Keratinocyte (primary cell): ENCODE results near the gene PRRT2.

ENCODE experiments used
- EZH2 ChIP-seq: IDR thresholded peaks from one replicate; pipeline ENCODE4 v1.6.1; 2012; ENCODE audit warnings: inconsistent platforms, mild to moderate bottlenecking, low read length, moderate library complexity
- TF ChIP-seq, protein P1 (sequence below), 3 experiments: IDR thresholded peaks in 1 of 3; conservative IDR thresholded peaks in 1 of 3; optimal IDR thresholded peaks in 1 of 3; 2 replicates in 2 of 3; 3 replicates in 1 of 3; pipeline versions ENCODE3 to v1.5.1; 2011; ENCODE audit warnings: low read length in 3 of 3, mild to moderate bottlenecking in 3 of 3, moderate library complexity in 2 of 3, control low read depth in 1 of 3, inconsistent platforms in 1 of 3; ENCODE audit not compliant: insufficient read depth in 2 of 3; ENCODE audit errors: extremely low read depth in 1 of 3

DNA sequence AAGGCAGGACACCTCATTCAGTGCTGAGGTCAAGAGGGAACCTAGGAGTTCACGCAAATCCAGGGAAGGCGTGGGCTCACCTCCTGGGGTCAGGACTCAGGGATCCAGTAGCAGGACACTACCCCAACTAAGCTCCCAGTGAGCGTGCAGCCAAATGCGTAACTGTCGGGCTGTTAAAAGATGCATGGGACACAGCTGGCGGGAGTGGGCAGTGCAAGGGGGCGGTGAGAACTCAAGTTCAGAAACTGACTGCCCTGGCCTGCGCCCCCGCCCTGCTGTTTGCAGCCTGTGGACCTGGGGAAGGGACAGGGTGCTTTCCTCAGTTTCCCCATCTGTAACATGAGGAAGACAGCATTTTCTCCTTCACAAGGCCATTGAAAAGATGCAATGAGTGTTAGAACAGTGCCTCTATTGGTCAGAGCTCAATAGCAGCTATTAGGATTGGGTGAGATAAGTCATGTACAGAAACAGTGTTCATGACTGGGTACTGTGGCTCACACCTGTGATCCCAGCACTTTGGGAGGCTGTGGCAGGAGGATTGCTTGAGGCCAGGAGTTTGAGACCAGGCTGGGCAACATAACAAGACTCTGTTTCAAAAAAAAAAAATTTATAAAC lies 30.8 kb downstream of the PRRT2 start:
- no peak for TF ChIP-seq EZH2
- TF ChIP-seq, protein P1, sequence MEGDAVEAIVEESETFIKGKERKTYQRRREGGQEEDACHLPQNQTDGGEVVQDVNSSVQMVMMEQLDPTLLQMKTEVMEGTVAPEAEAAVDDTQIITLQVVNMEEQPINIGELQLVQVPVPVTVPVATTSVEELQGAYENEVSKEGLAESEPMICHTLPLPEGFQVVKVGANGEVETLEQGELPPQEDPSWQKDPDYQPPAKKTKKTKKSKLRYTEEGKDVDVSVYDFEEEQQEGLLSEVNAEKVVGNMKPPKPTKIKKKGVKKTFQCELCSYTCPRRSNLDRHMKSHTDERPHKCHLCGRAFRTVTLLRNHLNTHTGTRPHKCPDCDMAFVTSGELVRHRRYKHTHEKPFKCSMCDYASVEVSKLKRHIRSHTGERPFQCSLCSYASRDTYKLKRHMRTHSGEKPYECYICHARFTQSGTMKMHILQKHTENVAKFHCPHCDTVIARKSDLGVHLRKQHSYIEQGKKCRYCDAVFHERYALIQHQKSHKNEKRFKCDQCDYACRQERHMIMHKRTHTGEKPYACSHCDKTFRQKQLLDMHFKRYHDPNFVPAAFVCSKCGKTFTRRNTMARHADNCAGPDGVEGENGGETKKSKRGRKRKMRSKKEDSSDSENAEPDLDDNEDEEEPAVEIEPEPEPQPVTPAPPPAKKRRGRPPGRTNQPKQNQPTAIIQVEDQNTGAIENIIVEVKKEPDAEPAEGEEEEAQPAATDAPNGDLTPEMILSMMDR (optimal IDR thresholded peaks at IDR 0.05 in 1 of 3, IDR thresholded peaks at IDR 0.05 in 1 of 3, conservative IDR thresholded peaks at IDR 0.05 in 1 of 3; ENCODE audit: extremely low read depth in 1 of 3, insufficient read depth in 2 of 3, low read length in 3 of 3), result no peak
